ENCODE data around the gene FBRS.
A peak's percentile ranks its signal among the peaks of the same experiment; 100 is the strongest.

FBRS gene

DNA sequence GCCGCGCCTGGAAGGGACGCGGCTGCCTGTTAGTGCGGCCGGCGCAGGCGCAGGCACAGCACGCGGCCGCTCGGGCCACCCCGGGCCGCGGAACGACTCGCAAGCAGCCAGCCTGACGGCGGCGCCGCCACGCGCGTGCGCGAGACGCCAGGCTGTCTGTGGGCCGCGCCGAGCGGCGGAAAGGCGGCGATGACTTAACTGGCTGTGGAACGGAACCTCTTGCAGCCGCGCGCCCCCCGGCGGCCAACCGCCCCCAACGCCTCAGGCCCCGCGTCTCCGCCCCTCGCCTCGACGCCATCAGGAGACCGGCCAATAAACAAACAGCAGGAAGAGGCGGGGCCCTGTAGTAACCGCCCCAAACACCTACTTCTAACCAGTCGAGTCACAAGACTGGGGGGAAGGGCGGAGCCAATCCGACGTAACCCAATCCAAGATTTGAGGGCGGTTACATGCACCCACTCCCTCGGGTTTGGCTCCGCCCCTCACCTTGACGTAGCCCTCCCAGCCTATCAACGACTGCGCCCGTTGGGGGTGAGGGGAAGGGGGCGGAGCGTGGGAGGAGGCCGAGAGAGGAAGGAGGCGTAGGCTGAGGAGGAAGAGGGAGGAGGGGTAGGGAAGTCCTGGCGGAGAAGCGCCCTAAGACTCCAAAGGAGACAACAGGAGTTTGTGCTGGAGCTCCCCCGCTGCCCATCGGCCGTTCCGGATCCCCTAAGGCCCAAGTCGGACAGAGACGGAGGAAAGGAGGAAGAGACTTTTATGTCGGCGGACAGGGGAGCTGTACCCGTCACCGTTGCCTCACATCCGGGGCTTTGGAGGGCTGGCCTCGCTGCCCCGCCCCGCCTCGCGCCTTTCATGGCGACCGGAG, at the start of gene FBRS:
Gene FBRS, plus strand, starts transcription at position 566 of the 865 bp plus-strand sequence. CDS start 1,088 bp downstream, outside the sequence.
- CTCF ChIA-PET = interaction anchor here (0.7 to 2.2 kb wide), 8 partner anchors 8 to 42 kb away, joined by 3 to 9 read pairs (median 4); no protein-coding TSS in a partner anchor
- no peak for TF ChIP-seq FOXK2 (IDR thresholded peaks at IDR 0.05)
- TF ChIP-seq SP1 (IDR thresholded peaks at IDR 0.05) = no peak
- peak; percentile 100 for DNase-seq (ENCODE audit: extremely low spot score)
- POLR2A ChIA-PET = interaction anchor here (0.7 to 4.5 kb wide), 31 partner anchors 8 to 323 kb away, joined by 3 to 57 read pairs (median 5); partner anchors contain the start of genes DCTPP1, PHKG2, PRR14 and SRCAP

DNA sequence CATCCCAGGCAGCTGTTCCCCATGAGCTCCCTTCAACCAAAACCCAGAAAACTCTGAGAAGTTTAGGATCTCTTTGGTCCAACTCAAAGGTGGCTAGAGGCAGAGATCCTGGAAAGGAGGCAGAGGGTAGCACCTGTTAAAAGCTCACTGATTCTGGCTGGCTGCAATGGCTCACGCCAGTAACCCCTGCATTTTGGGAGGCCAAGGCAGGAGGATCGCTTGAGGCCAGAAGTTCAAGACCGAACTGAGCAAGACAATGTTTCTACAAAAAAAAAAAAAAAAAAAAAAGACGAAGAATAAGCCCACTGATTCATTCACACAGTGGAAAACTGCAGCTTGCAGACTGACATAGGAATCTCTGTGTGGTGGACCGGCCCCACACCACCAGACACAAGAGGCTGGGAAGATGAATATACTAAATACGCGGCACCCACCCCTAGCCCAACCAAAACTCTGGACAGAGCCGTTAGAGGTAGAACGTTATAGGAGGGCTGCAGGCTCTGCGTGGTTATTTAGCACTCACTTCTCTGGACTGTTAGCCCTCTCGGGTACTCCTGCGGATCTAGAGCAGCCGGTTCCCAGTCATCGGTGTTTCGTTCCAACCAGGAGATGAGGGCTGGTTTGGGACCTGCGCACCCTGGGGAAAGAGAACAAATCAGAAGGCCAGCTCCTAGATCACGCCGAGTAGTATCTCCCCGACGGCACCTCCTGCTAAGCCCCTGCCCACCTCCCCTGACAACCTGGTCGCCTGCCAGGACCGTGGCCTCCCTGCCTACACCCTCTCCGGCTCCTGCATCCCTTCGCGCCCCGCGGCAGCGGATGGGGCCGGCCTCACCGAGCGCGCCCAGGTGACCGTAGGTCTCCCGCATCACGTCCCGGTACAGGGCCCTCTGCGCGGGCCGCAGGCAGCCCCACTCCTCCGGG, 49.0 kb upstream of the FBRS start:
- TF ChIP-seq SUZ12 (IDR thresholded peaks at IDR 0.05) = no peak
- no peak for TF ChIP-seq ZNF384 (IDR thresholded peaks at IDR 0.05)
- no peak for TF ChIP-seq FOXM1 (IDR thresholded peaks at IDR 0.05; ENCODE audit: borderline replicate concordance)
- no peak for TF ChIP-seq BHLHE40 (IDR thresholded peaks at IDR 0.05; ENCODE audit: borderline replicate concordance)
- TF ChIP-seq CTBP1 (IDR thresholded peaks at IDR 0.05; ENCODE audit: borderline replicate concordance) = no peak
- TF ChIP-seq HDGF (IDR thresholded peaks at IDR 0.05; ENCODE audit: borderline replicate concordance) = no peak; the same call in 1 of the 2 replicates
- no peak for TF ChIP-seq SP1 (IDR thresholded peaks at IDR 0.05)
- no peak; the same call in 1 of the 2 replicates for TF ChIP-seq LEF1 (IDR thresholded peaks at IDR 0.05; ENCODE audit: borderline replicate concordance)
- TF ChIP-seq ARNT (IDR thresholded peaks at IDR 0.05) = no peak
- TF ChIP-seq FOXA1 (IDR thresholded peaks at IDR 0.05) = no peak
- TF ChIP-seq NFRKB (IDR thresholded peaks at IDR 0.05) = no peak
- no peak for TF ChIP-seq L3MBTL2 (conservative IDR thresholded peaks at IDR 0.05)
- no peak for TF ChIP-seq ELF4 (IDR thresholded peaks at IDR 0.05)
- no peak for TF ChIP-seq TARDBP (IDR thresholded peaks at IDR 0.05)
- TF ChIP-seq, protein P1, sequence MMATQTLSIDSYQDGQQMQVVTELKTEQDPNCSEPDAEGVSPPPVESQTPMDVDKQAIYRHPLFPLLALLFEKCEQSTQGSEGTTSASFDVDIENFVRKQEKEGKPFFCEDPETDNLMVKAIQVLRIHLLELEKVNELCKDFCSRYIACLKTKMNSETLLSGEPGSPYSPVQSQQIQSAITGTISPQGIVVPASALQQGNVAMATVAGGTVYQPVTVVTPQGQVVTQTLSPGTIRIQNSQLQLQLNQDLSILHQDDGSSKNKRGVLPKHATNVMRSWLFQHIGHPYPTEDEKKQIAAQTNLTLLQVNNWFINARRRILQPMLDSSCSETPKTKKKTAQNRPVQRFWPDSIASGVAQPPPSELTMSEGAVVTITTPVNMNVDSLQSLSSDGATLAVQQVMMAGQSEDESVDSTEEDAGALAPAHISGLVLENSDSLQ (IDR thresholded peaks at IDR 0.05) = no peak
- TF ChIP-seq FOXK2 (IDR thresholded peaks at IDR 0.05) = no peak
- ChIA-PET CTCF (interaction anchor here (1.2 to 2.4 kb wide), 2 partner anchors 11 to 179 kb away, joined by 5 to 12 read pairs; partner anchors contain the start of gene DCTPP1), POLR2A (interaction anchor here (0.7 to 5.7 kb wide), 30 partner anchors 8 to 517 kb away, joined by 3 to 53 read pairs (median 7); partner anchors contain the start of genes DCTPP1, FBRS, SEPHS2 and TBX6)
- DNase-seq (ENCODE audit: extremely low spot score) = peak; percentile 69

DNA sequence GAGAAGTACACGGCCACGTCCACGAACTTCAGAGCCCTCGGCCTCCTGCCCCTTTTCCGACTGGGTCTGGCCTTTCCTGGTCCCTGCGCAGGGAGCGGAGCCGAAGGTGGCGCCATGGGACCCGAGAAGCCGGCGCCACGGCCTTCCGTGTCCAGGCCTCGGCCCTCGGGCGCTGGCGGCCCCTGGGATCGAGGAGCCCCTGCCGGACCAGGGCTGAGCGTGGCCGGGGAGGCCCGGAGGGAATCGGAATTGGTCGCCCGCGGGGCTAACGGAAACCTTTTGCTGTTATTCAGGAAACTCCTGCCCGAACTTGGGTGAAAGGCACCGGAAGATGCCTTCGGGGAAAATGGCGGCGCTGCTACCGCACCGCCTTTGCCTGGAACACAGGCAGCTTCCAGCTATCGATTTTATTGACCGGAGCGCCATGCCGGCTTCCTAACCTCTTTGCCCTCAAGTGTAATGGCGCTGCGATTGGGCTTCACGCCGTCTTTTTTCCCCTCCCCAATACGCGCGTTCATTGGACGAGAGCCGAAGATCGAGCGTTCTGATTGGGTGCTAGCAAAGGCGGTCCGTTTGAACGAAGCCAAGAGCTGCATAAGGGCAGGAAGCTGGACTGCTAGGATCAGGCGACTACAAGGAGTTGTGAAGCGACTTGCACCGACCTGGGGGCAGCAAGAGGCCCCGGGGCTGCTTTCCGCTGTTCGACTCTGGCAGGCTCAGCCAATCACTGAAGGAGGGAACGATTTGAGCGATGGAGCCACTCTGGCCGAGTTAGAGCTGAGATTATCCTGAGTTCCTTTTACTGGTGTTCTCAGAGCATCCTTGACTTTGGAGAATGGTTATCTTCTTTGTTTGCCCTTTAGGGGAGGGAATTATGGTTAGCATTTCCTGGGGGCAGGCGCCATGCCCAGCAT, 48.0 kb upstream of the FBRS start, which contains the start of gene ZNF689:
Gene ZNF689, minus strand, starts transcription at position 464 of the 914 bp plus-strand sequence. Its CDS starts 348 bp downstream, at position 116.
- peak; percentile 100 for DNase-seq (ENCODE audit: extremely low spot score)
- TF ChIP-seq LEF1 (IDR thresholded peaks at IDR 0.05; ENCODE audit: borderline replicate concordance) (peak; percentile 90; the same call in 1 of the 2 replicates), SUZ12 (IDR thresholded peaks at IDR 0.05) (no peak), FOXK2 (IDR thresholded peaks at IDR 0.05) (no peak), L3MBTL2 (conservative IDR thresholded peaks at IDR 0.05) (peak; percentile 72), ELF4 (IDR thresholded peaks at IDR 0.05) (peak; percentile 98), ARNT (IDR thresholded peaks at IDR 0.05) (no peak), FOXM1 (IDR thresholded peaks at IDR 0.05; ENCODE audit: borderline replicate concordance) (peak; percentile 86; the same call in 1 of the 2 replicates), NFRKB (IDR thresholded peaks at IDR 0.05) (peak; percentile 97)
- TF ChIP-seq, protein P1 (IDR thresholded peaks at IDR 0.05) = no peak; the same call in 1 of the 2 replicates
- ChIA-PET POLR2A (interaction anchor here (0.5 to 5.7 kb wide), 46 partner anchors 9 to 518 kb away, joined by 3 to 53 read pairs (median 5); partner anchors contain the start of genes DCTPP1, FBRS, PRR14 and SEPHS2), CTCF (interaction anchor here (0.6 to 1.0 kb wide), 3 partner anchors 10 to 100 kb away, joined by 3 to 5 read pairs (median 3); no protein-coding TSS in a partner anchor)

DNA sequence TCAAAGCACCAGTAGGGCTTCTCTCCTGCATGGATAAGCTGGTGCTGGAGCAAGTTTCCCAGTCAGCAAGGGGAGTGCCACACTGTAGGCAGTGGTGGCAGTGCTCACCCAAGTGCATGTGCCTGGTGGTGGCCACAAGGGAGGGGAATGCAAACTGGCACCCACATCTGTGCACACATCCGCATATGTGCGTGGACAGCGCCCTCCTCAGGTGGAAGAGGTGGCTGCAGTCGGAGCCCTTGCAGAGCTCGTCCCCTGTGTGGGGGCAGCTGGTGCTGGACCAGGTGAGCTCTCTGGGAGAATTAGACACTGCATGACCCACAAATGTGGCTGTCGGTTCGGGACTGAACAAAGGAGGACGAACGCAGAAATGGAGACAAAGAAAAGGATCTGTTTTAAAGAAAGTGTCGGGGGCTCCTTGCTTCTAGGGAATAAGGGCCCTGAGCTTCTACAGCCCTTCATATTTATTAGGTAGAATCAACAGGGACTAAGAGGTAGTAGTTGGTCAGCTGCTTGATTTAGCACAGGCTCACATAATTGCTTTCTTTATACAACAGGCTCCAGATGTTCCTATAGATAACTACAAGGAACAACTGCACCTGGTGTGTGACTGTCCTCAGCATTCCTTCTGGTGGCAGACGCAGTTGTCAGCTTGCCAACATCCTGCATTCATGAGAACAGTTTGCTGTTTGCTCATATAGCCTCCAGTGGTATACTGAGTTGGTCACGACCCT, 42.7 kb upstream of the FBRS start:
- POLR2A ChIA-PET = interaction anchor here (0.7 to 3.0 kb wide), 16 partner anchors 8 to 492 kb away, joined by 3 to 16 read pairs (median 4); partner anchors contain the start of genes DCTPP1, PRR14, SEPHS2 and ZNF688
- peak; percentile 83 for DNase-seq (ENCODE audit: extremely low spot score)
- CTCF ChIA-PET = interaction anchor here (0.6 to 2.6 kb wide), 42 partner anchors 8 to 504 kb away, joined by 3 to 24 read pairs (median 4); partner anchors contain the start of genes DCTPP1, FBRS, PRR14 and ZNF48
- TF ChIP-seq NFRKB (IDR thresholded peaks at IDR 0.05) (no peak), SUZ12 (IDR thresholded peaks at IDR 0.05) (no peak), LEF1 (IDR thresholded peaks at IDR 0.05; ENCODE audit: borderline replicate concordance) (no peak), ZNF384 (IDR thresholded peaks at IDR 0.05) (no peak), TARDBP (IDR thresholded peaks at IDR 0.05) (no peak), L3MBTL2 (conservative IDR thresholded peaks at IDR 0.05) (no peak), HDGF (IDR thresholded peaks at IDR 0.05; ENCODE audit: borderline replicate concordance) (no peak), CTBP1 (IDR thresholded peaks at IDR 0.05; ENCODE audit: borderline replicate concordance) (no peak), ARNT (IDR thresholded peaks at IDR 0.05) (no peak), ELF4 (IDR thresholded peaks at IDR 0.05) (no peak), SP1 (IDR thresholded peaks at IDR 0.05) (no peak), BHLHE40 (IDR thresholded peaks at IDR 0.05; ENCODE audit: borderline replicate concordance) (no peak), FOXK2 (IDR thresholded peaks at IDR 0.05) (no peak)
- TF ChIP-seq, protein P1 (IDR thresholded peaks at IDR 0.05) = no peak
